Measurements from ENCODE around the gene HERC6. TPM values are rescaled to one million over a fixed set of nuclear protein-coding genes. Genes with fewer than 3 reads are reported as not detected.
A peak's percentile ranks its signal among the peaks of the same experiment; 100 is the strongest.
"Not testable (repeated sequence)": the region's sequence is repeated elsewhere in the genome, so short reads cannot be mapped to it uniquely, and the experiment has no call there.

Gene HERC6
- total RNA-seq = 10 to 100 TPM in 1 of 4 donors, 1 to 10 TPM in 3; 5.8 to 17.2 (median 9.5) TPM

GRCh38 chr4:88378691-88379559 lies at the start of gene HERC6:
Gene HERC6, plus strand, starts transcription at chr4:88378852. Its CDS starts 70 bp downstream, at chr4:88378922.
- Histone ChIP-seq H3K9me3 (no peaks in the 10 kb centered on the region), H3K4me3 (peak within 1 kb of the TSS; percentile 71 to 97 (median 89)), H3K4me1 (peaks cover 0 to 6% (median 0%) of the 10 kb centered on the region in 4 donors), H3K27me3 (no peaks in the 10 kb centered on the region), H3K36me3 (no peaks in the 10 kb centered on the region), H3K27ac (peak within 1 kb of the TSS; percentile 92 to 98 (median 96))
- peak; percentile 71 to 90 (median 82) for DNase-seq
- TF ChIP-seq, protein P1, sequence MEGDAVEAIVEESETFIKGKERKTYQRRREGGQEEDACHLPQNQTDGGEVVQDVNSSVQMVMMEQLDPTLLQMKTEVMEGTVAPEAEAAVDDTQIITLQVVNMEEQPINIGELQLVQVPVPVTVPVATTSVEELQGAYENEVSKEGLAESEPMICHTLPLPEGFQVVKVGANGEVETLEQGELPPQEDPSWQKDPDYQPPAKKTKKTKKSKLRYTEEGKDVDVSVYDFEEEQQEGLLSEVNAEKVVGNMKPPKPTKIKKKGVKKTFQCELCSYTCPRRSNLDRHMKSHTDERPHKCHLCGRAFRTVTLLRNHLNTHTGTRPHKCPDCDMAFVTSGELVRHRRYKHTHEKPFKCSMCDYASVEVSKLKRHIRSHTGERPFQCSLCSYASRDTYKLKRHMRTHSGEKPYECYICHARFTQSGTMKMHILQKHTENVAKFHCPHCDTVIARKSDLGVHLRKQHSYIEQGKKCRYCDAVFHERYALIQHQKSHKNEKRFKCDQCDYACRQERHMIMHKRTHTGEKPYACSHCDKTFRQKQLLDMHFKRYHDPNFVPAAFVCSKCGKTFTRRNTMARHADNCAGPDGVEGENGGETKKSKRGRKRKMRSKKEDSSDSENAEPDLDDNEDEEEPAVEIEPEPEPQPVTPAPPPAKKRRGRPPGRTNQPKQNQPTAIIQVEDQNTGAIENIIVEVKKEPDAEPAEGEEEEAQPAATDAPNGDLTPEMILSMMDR (IDR thresholded peaks at IDR 0.05) = peak; percentile 58 to 93 (median 79)
- peak in 1 of 2 donors; percentile 24 for TF ChIP-seq POLR2A (IDR thresholded peaks at IDR 0.05)

DNA sequence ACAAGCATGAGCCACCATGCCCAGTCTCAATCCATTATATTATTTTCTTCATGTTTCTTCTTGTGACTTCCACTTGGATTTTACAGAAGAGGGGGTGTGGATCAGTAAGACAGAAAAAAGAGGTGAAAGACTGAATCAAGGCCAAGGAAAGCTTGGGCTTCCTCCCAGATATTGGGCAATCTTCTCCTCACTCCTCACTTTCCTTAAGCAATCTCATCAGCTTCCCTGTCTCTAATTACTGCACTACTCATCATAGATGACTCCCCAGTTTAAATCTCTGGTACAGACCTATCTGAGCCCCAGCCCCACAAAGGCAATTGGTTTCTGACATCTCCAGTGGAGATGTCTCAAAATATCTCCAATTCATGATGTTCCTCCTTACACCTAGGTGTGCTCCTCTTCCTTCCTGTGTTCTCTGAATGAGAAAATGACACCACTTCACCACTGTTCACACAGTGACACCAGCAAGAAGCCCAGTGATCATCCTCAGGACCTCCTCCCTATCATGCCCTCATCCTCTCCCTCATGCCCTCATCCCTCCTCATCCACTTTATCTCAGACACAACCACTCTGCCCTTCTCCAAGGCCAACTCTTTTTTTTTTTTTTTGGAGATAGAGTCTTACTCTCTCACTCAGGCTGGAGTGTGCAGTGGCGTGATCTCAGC lies 44.8 kb upstream of the HERC6 start:
- no peaks in the 10 kb centered on the region for H3K9me3 ChIP-seq
- no peaks in the 10 kb centered on the region for H3K36me3 ChIP-seq
- TF ChIP-seq, protein P1 (IDR thresholded peaks at IDR 0.05) = no peak
- TF ChIP-seq POLR2A (IDR thresholded peaks at IDR 0.05) = no peak
- no peaks in the 10 kb centered on the region for H3K4me1 ChIP-seq
- no peaks in the 10 kb centered on the region for H3K27me3 ChIP-seq
- no peak for DNase-seq
- no peak overlapping the region for H3K27ac ChIP-seq
- no peak overlapping the region for H3K4me3 ChIP-seq

DNA sequence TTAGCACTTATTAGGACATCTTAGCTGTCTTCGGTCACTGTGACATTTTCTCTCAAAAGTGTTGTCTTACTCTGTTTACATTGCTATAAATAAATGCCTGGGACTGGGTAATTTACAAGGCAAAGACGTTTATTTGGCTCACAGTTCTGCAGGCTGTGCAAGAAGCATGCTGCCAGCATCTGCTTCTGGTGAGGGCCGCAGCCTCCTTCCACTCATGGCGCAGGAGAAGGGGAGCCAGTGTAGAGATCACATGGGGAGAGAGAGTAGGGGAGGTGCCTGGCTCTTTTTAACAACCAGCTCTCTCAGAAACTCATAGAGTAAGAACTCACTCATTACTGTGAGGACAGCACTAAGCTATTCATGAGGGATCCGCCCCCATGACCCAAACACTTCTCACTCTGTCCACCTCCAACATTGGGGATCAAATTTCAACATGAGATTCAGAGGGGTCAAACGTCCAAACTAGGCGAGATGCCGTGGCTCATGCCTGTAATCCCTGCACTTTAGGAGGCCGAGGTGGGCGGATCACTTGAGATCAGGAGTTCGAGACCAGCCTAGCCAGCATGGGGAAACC lies 43.5 kb upstream of the HERC6 start:
- Histone ChIP-seq H3K9me3 (no peaks in the 10 kb centered on the region), H3K36me3 (no peaks in the 10 kb centered on the region), H3K4me3 (no peak overlapping the region), H3K27ac (no peak overlapping the region), H3K27me3 (no peaks in the 10 kb centered on the region), H3K4me1 (no peaks in the 10 kb centered on the region)
- no peak for DNase-seq
- TF ChIP-seq POLR2A (IDR thresholded peaks at IDR 0.05) = no peak
- TF ChIP-seq, protein P1 (IDR thresholded peaks at IDR 0.05) = no peak

DNA sequence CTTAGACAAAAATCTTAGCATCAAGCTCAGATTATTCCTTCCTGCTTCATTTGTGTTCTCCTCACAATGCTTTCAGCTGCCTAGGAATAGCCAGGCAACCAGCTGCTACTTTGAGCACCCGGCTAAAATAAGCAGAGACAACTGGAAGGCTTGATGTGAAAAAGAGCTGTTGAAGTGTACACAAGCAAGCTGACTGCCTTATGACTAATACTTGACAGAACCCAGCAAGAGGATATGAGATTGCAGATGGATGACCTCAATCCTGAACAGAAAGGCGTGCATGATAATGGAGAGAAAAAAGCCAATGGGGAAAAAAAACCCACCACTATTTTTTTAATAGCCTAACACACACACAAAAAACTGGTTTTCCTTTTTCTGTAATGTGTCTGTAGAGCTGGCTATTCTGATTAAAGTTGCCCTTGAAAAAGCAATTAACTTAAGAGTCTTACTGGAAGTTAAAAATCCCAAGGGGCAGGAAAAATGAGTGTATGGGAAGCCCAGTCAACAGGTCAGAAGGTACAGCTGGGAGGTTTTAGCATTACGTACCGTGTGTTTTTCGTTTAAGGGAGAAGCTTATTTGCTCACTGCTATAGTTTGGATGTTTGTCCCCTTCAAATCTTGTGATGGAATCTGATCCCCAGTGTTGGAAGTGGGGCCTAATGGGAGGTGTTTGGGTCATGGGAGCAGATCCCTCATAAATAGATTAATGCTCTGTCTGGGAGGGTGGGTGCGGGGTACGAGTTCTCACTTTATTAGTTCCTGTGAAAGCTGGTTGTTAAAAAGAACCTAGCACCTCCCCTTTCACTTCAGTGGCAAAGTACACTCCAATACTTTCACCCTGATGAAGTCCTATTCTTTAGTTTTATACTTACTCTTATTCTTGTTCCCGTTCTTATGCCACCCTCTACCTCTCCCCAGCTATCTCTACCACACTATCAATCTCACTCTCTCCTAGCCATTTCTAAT lies 37.1 kb upstream of the HERC6 start:
- TF ChIP-seq, protein P1 (IDR thresholded peaks at IDR 0.05) = no peak
- TF ChIP-seq POLR2A (IDR thresholded peaks at IDR 0.05) = no peak
- peak overlapping the region in 1 of 4 donors; percentile 22 for H3K27ac ChIP-seq
- no peak overlapping the region for H3K4me3 ChIP-seq
- H3K36me3 ChIP-seq = no peaks in the 10 kb centered on the region
- H3K27me3 ChIP-seq = no peaks in the 10 kb centered on the region
- DNase-seq = no peak
- peaks cover 0 to 4% (median 0%) of the 10 kb centered on the region in 4 donors for H3K9me3 ChIP-seq
- H3K4me1 ChIP-seq = no peaks in the 10 kb centered on the region

DNA sequence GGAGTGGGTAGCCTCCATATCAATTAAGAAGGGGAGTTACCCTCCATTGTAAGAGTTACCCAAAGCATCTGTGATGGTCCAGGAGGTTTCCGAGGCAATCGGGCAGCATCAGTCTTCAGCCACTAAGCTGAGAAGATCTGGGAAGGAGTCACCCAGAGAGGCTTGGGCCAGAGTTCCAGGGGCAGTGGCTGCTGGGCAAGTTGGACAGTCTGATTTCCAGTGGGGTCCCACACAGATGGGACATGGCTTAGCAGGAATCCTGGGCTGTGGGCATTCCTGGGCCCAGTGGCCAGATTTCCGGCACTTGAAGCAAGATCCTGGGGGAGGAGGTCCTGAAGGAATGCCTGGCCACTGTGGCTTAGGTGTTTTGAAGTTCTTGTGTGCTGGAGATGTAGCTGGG lies 31.8 kb upstream of the HERC6 start:
- H3K4me1 ChIP-seq, H3K4me3 ChIP-seq, H3K27ac ChIP-seq, DNase-seq, H3K27me3 ChIP-seq, H3K36me3 ChIP-seq, H3K9me3 ChIP-seq: not testable (repeated sequence)

DNA sequence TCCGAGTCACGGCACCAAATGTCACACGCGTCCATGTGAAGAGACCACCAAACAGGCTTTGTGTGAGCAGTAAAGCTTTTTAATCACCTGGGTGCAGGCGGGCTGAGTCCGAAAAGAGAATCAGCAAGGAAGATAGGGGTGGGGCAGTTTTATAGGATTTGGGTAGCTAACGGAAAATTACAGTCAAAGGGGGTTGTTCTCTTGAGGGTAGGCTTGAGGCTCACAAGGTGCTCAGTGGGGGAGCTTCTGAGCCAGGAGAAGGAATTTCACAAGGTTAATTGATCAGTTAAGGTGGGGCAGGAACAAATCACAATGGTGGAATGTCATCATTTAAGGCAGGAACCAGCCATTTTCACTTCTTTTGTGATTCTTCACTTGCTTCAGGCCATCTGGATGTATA lies 29.9 kb upstream of the HERC6 start:
- not testable (repeated sequence) for H3K36me3 ChIP-seq, H3K4me3 ChIP-seq, H3K27ac ChIP-seq, H3K27me3 ChIP-seq, H3K4me1 ChIP-seq, DNase-seq, H3K9me3 ChIP-seq

All from Peyer's patch (tissue), 4 donors.